ENCODE measurements around the gene EFNA3.

The EFNA3 gene

GRCh38 chr1:155048449-155049334 lies 29.9 kb upstream of the EFNA3 start:
- no peak for DNase-seq (ENCODE audit: low read depth in 1 of 2, low spot score in 1 of 2)

GRCh38 chr1:155049651-155050559 lies 28.7 kb upstream of the EFNA3 start:
- DNase-seq (ENCODE audit: low read depth in 1 of 2, low spot score in 1 of 2): no peak

DNA sequence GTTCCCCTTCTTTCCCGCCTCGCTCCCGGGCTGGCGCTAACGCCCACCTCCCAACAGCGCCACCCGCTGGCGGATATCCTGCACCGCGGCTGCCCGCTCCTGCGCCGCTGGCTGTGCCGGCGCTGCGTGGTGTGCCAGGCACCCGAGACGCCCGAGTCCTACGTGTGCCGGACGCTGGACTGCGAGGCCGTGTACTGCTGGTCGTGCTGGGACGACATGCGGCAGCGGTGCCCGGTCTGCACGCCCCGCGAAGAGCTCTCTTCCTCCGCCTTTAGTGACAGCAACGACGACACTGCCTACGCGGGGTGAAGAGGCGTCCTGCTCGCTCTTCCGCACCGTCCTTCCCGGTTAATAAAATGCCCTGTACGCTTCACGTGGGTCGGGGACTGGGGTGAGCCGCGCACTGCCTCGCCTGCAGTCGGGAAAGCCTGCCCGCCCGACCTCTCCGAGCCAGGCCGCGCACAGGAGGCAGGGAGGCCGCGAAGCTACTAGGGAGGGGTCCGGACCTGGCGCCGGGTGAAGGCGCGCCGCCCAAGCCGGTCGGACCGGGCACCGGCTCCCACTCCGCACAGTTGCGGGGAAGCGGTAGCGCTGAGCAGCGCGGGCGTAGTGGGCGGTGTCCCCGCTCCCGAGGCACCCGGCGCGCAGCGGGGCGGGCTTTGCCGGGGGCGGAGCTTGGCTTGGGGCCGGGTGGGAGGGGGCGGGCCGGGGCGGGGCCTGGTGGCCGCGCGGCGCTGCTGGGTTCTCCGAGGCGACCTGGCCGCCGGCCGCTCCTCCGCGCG lies 27.9 kb upstream of the EFNA3 start, which contains the start of gene ADAM15:
TSS of gene ADAM15 (plus strand) at position 757 of the 782 bp plus-strand sequence. CDS start 71 bp downstream, outside the sequence.
- peak; percentile 68 to 72 for DNase-seq (ENCODE audit: low read depth in 1 of 2, low spot score in 1 of 2)

- no peak for DNase-seq (ENCODE audit: low read depth in 1 of 2, low spot score in 1 of 2)
Measured at GRCh38 chr1:155051342-155051776, 27.3 kb upstream of the EFNA3 start.

DNA sequence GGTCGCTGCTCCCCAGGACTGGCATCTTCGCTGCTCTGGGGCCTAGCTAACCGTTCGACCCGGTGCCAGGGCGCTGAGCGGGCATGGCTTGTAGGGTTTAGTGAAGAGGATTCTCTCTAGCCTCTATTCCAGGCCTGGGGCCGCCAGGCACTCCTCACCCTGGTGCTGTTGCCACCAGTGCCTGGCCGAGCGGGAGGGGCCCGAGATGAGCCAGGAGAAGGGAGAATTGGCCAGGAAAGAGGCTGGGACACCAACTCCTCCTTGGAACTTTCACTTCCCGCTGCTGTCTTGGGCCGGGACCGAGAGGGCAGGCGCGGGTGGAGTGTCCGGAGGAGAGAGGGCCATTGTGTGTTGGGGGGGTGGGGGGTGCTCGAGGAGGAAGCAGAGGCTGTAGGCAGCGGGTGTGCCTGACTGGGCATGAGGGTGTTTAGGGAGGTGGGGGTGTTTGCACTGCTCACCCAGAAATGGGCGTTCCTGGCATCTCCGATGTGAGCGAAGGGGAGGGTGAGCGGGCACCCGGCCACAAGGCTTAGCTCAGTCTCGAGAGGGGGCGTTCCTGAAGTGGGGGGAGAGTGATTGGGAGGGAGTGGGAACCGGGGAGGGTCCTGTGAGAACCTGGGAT lies 26.7 kb upstream of the EFNA3 start:
- DNase-seq (ENCODE audit: low read depth in 1 of 2, low spot score in 1 of 2): no peak

DNA sequence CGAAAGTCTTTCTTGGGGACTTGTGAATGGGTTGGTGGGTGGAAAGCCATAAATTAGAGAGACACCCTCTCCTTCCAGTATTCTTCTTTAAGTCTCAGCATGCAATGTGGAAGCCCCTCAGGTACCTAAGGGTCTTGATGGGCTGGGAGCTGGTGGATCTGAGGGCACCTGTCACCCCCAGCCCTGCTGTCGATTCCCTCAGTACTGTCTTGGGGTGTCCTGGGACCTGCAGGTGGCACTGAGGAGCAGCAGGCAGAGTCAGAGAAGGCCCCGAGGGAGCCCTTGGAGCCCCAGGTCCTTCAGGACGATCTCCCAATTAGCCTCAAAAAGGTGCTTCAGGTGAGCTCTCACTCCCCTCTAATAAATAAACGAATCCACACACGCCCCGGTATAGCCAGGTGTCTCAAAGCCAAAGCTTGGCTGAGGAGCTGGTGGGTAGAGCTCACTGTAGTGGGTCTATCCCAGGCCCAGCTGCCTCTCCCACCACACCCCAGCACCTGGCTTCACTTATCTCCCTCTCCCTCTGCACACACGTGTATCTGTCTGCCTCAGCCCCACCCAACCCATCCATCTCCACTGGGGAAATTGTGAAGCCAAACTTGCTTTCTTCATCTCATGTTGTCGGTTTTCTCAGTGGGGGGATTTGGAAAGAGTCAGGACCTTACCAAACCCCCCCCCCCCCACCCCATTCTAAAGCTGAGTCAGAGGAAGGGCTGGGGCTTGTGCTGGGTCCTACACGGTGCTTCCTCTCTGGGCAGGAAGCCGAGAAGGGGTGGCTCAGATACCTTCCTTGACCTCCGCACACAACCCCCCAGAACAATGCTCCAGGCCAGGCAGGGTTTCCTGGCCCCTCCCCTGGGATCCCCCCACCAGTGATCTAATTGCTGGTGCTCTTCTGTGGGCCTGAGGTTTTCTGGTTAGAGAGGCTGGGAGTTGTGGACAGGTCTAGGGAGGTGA lies 25.9 kb upstream of the EFNA3 start:
- DNase-seq (ENCODE audit: low read depth in 1 of 2, low spot score in 1 of 2): no peak

DNA sequence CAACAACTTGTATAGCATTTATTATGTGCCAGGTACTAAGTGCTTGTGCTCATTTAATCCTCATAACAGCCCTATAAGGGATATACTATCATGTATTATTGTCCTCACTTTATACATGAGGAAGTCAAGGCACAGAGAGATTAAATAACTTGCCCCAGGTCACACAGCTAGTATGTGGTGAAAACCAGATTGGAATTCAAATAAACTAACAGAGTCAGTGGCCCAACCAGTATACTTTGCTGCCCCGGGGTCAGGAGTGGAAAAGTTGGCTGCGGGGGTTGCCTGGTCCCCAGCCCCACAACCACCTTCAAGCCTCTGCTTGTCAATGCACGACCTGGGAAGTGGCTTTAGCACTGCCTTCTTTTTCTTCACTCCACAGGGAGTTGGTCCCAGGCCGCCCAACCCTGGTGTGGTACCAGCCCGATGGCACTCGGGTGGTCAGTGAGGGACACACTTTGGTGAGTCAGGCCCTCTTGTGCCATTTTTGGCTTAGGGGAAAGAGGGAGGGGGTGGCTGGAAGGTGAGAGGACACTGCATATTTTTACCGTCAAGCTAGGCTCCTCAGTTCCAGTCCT lies 25.0 kb upstream of the EFNA3 start:
- DNase-seq (ENCODE audit: low read depth in 1 of 2, low spot score in 1 of 2): no peak

- no peak for DNase-seq (ENCODE audit: low read depth in 1 of 2, low spot score in 1 of 2)
Measured at GRCh38 chr1:155057104-155057503, 21.5 kb upstream of the EFNA3 start.

GRCh38 chr1:155057788-155058211 lies 20.8 kb upstream of the EFNA3 start:
- no peak for DNase-seq (ENCODE audit: low read depth in 1 of 2, low spot score in 1 of 2)

GRCh38 chr1:155060736-155061135 lies 17.9 kb upstream of the EFNA3 start:
- DNase-seq (ENCODE audit: low read depth in 1 of 2, low spot score in 1 of 2): no peak

DNA sequence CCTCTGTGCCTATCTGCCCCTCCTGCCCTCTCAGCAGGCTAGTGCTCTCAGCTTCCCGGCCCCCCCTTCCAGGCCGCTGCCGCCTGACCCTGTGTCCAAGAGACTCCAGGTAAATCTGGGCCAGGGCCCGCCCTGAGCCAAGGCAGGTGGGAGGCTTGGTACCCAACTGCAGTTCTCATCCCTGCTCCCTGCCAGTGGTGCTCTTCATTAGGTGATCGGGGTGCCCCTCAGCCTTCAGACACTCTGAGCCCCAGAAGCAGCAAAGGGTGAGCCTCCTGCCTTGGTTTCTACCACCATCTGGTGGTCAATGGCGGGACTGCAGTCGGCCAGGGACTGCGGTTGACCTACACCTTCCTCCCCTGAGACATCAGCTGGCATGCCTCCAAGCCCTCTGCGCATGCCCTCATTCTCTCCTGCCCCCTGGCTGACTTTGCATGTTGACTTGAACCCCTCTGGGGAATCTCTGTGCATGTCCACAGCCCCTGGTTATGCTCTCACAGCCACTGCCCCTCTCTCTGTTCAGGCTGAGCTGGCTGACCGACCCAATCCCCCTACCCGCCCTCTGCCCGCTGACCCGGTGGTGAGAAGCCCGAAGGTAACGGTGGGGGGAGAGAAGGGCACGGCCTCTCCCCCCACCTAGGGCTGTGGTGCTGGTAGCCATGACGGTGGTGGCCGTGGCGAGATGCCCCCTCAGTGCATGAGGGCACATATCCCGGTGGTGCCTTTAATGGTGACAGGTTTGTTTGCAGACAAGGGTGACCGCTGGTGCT lies 17.1 kb upstream of the EFNA3 start:
- peak; percentile 87 to 94 for DNase-seq (ENCODE audit: low read depth in 1 of 2, low spot score in 1 of 2)

DNA sequence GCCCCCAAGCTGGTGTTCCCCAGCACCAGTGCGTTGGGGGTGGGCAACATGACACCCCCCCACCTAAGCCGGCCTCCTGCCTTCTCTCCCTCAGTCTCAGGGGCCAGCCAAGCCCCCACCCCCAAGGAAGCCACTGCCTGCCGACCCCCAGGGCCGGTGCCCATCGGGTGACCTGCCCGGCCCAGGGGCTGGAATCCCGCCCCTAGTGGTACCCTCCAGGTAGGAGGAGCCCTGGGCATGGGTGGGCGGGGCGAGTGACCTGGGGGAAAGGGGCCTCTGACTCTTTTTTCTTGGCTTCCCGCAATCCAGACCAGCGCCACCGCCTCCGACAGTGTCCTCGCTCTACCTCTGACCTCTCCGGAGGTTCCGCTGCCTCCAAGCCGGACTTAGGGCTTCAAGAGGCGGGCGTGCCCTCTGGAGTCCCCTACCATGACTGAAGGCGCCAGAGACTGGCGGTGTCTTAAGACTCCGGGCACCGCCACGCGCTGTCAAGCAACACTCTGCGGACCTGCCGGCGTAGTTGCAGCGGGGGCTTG lies 16.4 kb upstream of the EFNA3 start:
- no peak for DNase-seq (ENCODE audit: low read depth in 1 of 2, low spot score in 1 of 2)

GRCh38 chr1:155062702-155063411 lies 15.8 kb upstream of the EFNA3 start:
- peak; percentile 54 to 71 for DNase-seq (ENCODE audit: low read depth in 1 of 2, low spot score in 1 of 2)

DNA sequence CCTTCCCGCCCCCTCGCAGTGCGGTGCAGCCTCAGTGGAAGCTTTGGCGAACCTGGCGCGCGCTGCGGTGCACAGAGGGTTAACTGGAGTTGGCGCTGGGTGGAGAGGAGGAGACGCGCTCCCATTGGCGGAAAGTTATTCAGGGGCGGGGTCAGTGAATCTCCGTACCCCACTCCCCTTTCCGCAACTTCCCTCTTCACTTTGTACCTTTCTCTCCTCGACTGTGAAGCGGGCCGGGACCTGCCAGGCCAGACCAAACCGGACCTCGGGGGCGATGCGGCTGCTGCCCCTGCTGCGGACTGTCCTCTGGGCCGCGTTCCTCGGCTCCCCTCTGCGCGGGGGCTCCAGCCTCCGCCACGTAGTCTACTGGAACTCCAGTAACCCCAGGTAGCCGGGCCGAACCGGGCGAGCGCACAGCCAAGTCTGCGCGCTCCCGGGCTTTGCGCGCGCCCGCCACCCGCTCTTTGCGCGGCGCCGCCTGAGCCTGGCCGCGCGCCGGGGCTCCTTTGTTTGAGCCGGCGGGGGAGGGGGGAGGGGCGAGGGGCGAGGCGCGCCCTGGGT lies 15.0 kb upstream of the EFNA3 start, which contains the start of gene EFNA4:
TSS of gene EFNA4 (plus strand) at position 191 of the 561 bp plus-strand sequence. CDS start at position 275, 84 bp downstream.
- peak; percentile 59 to 67 for DNase-seq (ENCODE audit: low read depth in 1 of 2, low spot score in 1 of 2)

- no peak for DNase-seq (ENCODE audit: low read depth in 1 of 2, low spot score in 1 of 2)
Measured at GRCh38 chr1:155064111-155064831, 14.4 kb upstream of the EFNA3 start.

DNA sequence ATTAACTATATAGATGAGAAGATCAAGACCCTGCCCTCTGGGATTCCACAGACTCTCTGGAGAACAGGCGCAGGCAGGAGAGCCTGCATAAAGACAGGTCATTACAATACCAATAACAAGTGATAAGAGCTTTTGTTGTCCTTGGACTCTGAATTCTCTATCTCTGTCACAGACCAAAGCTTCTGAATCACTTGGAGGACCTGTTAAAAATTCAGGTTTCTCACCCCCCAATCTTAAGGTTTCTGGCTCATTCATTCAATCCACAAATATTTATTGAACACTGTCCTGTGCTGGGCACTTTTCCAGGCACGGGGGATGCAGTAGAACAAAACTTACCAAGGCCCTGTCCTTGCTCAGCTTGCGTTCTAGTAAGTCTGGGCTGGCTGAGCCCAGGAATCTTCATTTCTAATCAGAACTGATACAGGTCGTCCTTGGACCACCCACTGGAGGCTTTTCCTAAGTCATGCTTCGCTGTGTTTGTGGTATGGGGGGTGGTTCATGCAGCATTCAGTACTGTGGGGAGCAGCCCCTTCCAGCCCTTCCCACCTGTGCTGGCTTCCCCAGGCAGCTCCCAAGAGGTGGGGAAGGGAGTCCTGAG lies 13.7 kb upstream of the EFNA3 start:
- no peak for DNase-seq (ENCODE audit: low read depth in 1 of 2, low spot score in 1 of 2)

Data from stimulated activated CD4-positive, alpha-beta T cell treated with anti-CD3 and anti-CD28 coated beads, Interleukin-15, amount 100 ng/mL, for 1 hour (primary cell).